HG03196 (cell line): ENCODE measurements around the gene CSF1.
"Not testable (repeated sequence)": the region's sequence is repeated elsewhere in the genome, so short reads cannot be mapped to it uniquely, and the experiment has no call there.

Source experiments
- ATAC-seq: cut with Tn5 transposase; IDR thresholded peaks from one replicate; pipeline ENCODE4 v1.9.1; 2021; ENCODE audit not compliant: unreplicated experiment

The CSF1 gene, protein sequence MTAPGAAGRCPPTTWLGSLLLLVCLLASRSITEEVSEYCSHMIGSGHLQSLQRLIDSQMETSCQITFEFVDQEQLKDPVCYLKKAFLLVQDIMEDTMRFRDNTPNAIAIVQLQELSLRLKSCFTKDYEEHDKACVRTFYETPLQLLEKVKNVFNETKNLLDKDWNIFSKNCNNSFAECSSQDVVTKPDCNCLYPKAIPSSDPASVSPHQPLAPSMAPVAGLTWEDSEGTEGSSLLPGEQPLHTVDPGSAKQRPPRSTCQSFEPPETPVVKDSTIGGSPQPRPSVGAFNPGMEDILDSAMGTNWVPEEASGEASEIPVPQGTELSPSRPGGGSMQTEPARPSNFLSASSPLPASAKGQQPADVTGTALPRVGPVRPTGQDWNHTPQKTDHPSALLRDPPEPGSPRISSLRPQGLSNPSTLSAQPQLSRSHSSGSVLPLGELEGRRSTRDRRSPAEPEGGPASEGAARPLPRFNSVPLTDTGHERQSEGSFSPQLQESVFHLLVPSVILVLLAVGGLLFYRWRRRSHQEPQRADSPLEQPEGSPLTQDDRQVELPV

DNA sequence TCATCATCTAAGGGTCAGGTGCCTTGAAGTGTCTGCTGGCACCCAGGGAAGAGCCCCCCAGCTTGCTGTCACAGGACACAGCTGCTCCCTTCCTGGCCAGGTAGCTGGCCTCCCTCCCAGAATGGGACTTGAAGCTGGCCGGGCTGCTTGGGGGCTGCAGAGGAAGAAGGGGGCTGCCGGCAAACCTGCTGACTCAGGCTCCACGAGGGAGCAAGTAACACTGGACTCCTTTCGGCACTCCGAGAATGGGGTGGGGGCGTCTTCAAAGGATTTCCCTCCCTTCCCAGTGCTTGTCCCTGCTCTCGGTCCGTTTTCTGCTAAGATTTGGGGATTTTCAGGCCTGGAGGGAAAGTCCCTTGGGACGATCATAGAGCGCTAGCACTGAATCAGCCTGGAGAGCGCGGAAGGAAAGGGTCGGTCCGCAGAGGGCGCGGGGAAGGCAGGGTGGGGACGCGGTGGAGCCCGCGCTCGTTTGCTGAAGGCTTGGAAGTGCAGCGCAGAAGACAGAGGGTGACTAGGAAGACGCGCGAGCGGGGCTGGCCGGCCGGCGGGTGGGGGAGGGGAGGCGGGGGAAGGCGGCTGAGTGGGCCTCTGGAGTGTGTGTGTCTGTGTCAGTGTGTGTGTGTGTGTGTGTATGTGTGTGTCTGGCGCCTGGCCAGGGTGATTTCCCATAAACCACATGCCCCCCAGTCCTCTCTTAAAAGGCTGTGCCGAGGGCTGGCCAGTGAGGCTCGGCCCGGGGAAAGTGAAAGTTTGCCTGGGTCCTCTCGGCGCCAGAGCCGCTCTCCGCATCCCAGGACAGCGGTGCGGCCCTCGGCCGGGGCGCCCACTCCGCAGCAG, at the start of gene CSF1:
TSS of gene CSF1 (plus strand) at position 727 of the 840 bp plus-strand sequence. CDS start 175 bp downstream, outside the sequence.
- no peak for ATAC-seq

DNA sequence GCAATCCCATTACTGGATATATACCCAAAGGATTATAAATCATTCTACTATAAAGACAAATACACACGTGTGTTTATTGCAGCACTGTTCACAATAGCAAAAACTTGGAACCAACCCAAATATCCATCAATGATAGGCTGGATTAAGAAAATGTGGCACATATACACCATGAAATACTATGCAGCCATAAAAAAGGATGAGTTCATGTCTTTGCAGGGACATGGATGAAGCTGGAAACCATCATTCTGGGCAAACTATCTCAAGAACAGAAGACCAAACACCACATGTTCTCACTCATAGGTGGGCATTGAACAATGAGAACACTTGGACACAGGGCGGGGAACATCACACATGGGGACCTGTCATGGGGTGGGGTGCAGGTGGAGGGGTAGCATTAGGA, 49.0 kb upstream of the CSF1 start:
- not testable (repeated sequence) for ATAC-seq

DNA sequence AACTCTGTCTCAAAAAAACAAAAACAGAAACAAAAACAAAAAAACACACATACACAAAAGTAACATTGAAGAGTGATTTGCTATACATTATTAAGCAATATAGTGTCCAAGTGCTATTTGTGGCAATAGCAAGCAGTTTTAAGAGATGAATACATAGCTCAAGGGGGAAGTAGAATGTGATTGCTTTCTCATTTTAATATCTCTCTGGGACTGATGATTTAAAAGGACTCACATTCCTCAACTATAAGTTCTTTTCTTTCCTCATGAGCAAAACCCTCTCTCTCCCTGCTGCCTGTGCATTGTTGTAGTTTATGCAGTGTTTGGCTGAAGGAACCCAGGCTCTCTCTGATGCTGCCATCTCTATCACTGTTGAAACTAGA, 47.0 kb upstream of the CSF1 start:
- no peak for ATAC-seq

DNA sequence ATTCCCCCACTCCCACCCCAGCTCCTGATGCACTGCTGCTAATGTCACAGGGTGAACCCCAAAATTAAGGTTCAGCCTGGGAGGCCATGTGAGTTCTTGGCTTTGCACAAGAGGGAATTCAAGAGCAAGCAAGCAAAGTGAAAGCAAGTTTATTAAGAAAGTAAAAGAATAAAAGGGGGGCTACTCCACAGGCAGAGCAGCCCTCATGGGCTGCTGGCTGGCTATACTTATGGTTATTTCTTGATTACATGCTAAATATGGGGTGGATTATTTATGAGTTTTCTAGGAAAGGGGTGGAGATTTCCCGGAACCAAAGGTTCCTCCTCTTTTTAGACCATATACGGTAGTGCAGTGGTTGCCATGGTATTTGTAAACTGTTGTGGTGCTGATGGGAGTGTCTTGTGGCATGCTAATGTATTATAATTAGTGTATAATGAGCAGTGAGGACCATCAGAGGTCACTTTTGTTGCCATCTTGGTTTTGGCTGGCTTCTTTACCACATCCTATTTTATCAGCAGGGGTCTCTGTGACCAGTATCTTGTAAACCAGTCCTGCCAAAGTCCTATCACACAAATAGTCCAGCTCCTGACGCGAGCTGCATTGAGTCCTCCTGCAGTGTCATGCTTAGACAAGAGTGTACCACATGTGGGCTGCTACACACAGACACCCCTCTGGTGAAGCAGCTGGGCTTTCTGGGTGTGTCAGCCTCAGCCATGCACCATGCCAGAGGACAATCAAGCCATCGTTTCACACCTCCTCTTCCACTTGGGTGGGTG, 46.4 kb upstream of the CSF1 start:
- ATAC-seq = no peak

DNA sequence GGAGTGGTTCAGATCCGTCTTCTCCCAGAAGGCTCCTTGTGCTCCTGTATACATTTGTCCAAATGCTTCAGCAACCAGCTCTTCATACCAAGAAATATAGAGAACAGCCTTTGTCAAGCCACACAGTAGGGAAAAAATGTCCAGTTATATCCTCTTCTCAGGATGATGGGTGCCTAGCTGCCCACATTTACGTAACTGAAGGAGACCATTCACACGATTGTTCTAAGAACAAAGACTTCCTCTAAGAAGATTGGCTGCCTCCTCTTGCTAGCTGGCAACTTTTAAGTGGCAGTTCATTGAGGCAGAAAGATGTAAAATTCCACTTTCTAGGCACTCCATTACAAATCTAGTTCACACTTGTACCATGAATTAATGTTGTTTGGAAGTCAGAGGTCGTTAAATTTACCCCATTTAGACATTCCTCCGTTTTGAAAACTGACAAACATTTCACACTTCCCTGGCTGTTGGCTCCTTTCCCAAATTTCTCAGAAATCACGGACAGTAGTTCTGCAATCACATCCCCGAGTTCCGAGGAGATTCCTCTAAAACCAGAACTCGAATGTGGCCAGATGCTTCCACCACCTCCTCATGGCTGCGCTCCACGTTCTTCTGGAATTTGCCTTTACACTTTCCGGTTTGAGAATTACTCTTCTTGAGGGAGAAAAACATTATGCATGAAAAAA, 45.6 kb upstream of the CSF1 start:
- ATAC-seq = no peak

DNA sequence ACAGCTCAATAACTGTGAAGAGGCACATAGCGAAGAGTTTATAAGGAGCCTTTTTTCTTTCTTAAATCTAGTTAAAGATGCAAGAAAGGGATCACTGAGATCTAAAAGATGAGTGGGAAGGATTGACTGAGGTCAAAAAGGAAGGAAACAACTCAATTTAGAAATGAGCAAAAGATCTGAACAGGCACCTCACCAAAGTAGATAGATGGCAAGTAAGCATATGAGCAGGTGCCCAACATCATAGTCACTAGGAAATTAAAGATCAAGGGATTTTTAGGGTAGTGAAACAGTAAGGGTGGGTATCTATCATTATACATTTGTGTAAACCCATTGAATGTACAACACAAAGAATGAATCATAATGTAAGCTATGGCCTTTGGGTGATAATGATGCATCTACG, 44.6 kb upstream of the CSF1 start:
- no peak for ATAC-seq

DNA sequence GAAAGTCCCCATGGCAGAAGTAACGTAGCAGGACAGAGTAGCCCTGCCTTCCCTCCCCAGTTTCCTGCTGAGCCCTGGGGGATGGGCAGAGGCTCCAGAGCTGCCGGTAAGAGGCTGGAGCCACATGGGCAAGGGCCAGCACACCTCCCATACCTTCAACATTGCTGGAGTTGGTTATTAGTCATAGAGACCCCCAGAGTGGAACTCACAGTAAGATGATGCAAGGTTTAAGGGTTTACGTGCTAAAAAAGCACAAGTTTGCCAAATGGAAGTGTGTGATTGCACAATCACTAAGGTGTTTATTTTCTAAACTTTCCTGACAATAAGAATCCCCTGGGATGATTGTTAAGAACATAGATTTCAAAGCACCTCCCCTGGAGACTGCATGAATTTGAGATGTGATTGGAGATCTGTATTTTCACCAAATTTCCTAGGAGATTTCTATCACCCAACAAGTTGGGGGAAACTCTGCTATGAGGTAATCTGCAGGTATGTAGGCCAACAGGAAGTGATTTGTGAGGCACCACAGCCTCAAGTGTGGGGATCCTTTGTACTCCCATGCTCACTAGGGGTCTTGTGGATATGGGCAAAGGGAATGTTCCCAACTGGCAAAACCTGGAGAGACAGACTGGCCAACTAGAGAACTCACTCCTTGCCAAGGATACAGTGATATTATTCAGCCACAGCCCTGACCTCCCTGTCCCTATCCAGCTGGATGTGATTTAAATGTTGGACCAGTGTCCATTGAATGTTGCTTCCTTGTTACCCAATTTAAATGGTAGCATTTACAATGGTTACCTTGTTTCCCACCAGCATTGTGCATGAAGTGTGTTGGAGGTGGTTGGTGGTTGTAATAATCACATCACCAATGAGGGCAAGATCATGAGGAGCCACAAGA, 37.1 kb upstream of the CSF1 start:
- ATAC-seq = no peak

DNA sequence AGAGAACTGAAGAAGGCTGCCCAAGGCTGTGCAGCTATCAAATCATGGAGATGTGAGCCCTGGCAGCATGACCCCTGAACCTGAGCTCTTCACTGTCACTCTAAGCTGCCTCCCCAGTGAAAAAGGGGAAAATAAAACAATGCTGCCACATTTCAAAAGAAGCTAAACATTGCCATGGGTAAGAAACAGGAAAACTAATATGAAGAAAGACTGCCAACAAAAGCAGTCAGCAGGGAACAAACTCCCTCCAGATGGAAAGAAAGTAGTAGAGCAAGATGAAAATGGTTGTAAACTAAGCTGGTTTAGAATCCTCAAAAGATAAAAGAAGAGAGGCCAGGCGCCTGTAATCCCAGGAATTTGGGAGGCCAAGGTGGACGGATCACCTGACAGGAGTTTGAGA, 36.2 kb upstream of the CSF1 start:
- no peak for ATAC-seq

DNA sequence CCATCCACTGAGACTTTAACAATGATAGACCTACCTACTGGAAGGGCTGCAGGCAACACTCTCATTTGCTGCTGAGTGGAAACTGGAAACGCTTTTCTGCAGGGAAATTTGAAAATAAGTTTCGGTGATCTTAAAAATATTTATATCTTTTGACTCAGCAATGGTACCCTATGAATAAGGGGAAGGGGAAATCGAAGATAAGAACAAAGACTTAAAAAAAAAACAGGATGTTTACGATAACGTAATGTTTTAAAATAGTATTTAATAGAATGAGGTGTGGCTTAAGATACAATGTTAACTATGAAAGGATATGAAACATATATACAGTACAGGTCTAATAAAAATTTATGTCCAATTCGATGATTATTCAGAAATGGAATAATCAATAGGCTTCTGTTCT, 34.8 kb upstream of the CSF1 start:
- no peak for ATAC-seq

DNA sequence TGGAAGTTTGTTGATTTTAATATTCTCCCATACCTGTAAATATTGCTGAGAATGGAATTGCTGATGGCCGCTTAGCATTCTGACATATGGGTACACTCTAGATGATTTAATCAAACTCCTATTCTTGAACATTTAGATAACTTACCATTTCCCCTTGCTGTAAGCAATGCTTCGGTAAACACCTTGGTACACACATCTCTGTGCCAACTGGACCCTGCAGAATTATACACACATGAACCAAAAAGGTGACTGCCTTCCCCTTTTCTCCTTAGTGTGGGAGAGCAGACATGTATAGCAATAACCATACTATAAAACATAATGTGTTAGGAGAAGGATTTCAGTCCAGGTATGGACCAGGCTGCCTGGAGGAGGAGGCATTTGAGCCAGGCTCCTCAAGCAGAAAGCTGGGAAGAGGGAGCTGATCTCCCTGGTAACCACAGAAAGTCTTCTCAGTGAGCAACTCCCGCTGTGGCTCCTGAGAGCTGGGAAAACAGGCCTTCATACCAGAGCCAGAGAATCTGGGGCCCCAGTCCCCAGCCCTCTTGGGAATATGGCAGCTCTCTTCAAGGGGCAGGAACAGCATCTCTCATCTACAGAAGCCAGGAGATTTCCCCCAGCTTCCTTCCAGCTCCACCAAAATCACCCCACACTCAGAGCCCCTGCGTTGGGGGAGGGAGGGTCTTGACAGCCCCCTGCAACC, 33.9 kb upstream of the CSF1 start:
- ATAC-seq = no peak

DNA sequence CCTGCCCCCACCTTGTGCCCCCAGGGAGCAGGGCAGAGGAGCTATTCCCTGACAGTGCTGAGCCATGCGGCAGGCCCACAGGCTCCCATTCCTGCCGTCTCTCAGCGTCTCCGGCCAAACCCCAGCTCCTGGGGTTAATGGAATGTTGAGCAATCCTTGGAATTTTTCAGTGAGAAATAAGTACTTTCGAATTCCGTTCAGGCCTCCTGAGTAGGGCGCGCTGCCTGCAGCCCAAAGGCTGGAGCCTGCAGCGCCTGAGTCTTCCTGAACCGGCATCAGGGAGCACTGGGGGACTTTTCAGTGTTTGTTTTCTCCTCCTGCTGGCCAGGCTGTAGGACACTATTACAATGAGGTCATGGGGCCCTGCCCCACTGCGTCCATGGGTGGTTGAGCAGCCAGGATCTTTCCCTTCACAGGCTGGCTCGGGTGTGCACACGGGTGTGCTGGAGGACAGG, 33.3 kb upstream of the CSF1 start:
- no peak for ATAC-seq

DNA sequence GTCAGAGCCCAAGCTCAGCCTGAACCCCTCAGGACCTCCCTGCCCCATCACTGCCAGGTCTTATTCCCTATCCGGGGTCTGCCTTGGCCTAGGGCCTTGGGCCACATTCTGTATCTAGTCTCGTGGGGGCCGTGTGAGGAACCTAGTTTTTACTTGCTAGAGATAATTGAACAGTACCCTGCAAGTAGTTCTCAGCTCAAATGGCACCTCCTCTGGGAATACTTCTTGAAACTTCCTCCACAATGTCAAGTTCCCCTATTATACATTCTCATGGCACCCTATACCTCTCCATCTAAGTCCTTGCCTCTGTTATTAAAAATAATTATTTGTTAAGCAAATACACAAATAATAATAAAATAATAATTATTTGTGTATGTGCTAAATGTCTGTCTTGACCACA, 32.9 kb upstream of the CSF1 start:
- no peak for ATAC-seq

DNA sequence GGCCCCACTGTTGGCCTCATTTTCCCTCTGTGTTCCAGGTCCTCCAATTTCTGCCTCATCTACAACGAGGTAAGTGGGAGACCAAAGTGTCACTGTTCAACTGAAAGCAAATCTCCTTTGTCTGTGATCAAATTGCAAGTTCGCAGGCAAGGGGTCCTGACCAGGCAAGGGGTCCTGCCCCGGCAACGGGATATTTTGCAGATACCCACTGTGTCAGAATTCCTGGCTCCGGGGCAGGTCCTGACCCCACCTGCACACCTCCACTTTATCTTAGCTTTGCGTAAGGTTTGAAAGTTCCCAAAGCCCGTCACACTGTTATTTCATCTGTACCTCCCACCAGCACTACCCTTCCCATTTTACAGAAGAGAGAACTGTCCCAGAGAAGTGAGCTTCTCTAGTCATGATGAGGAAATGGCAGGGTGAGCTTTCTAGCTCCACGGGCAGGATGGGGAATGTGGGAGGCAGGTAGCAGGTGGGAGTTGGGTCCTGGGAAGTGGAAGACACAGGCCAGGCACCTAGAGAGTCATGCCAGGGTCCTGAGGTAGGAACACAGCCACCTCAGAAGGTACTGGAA, 32.0 kb upstream of the CSF1 start:
- no peak for ATAC-seq

DNA sequence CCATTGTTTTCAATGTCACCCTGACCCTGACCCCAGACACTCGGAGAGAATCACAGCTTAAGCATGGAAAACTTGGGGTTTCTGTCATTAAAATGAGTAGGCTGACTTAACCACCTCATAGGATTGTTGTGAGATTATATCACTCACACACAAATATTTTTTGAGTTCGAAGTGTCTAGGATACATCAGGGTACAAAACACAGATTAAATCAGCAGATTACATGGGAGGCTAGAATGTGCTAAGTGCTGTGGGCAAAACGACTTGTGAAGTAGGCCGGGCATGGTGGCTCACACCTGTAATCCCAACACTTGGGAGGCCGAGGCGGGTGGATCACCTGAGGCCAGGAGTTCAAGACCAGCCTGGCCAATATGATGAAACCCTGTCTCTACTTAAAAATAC, 31.3 kb upstream of the CSF1 start:
- ATAC-seq = not testable (repeated sequence)

DNA sequence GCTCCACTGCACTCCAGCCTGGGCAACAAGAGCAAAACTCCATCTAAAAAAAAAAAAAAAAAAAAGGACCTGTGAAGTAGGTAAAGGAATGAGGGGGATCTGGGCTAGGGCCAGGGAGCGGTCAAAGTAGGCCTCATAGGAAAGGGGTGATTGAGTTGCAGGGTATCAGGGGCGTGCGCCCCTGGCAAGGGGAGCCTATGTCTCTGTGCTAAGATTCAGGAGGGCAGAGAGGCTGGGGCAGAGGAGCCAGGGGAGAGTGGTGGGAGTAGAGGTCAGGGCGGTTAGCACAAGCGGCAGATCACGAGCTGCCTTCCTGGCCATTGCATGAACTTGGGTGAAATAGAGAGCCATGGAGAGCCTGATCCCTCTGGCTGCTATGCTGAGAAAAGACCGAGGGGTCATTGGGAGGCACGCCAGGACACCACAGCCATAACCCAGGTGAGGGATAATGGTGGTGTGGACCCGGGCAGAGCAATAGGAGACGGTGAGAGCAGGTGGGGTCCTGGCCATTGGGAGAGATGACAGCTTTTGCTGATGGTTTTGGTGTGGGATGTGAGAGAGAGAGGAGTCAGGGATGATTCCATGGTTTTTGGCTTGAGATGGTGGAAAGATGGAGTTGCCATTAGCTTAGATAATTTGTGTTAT, 30.6 kb upstream of the CSF1 start:
- no peak for ATAC-seq

DNA sequence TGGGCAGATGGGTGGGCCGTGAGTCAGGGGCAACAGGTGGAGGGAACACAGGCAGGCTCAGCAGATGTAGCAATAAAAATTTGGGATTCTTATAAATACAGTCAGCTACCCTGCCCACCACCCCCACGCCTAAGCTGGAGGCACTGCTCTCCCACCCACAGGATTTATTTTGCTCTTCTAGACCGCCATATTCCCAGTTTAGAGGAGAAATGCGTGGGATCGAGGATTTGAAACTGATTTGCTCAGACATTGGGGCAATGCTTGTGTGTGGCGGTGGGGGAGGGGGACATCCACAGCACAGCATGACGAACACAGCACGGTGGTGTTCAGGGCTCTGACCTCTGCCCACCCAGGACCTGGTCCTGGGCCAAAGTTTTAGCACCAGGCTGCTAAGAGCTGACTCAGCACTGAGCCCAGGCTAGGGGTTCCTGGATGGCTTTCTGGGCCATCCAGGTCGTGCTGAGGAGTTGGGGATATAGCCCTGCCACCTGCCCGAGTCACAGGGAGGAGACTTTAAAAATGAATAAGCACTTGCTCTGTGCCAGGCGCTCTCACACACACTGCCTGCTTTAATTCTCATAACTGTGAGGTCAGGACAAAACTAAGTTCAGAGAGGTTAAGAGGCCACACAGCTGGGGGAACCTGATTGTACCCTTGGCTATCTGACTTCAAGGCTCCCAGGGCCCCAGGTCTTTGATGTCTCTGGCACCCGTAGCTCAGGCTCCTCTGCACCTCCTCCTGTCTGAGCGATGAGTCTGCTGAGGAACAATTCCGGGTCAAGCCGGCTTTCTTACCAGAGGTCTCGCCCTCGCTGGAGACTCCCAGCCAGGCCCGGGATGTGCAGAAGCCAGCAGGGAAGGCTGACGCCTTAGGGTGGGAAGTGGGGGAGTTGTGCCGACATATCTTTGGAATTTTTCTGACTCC, 29.4 kb upstream of the CSF1 start:
- no peak for ATAC-seq

DNA sequence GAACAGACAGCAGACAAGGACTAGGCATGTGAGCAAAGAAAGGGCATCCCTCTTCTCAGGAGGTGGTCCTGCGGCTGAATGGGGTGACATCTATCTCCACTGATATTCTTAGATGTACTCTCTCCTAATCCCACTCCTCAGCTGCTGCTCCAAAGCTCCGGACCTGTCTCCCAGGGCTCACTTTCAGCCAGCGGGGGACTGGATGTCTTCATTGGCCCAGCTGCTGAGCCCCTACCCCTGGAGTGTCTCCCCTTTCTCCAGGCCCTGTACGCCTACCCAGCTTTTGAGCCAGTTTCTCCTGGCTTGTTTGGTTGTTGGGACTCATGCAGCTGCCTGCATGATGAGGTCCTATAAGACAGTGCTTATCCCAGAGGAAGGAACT, 28.8 kb upstream of the CSF1 start:
- no peak for ATAC-seq
